GM10248 (cell line): ENCODE measurements around the gene ADM5.

Experiments
- CTCF ChIA-PET: fragments of 300-600 bp; sonication (Branson Sonifier 250); formaldehyde crosslinking; extraction: SDS; loops from one replicate; lab custom pipeline; 2021; ENCODE audit warnings: antibody characterized with exemption; lab: Yijun Ruan, JAX
- POLR2A ChIA-PET: fragments of 350-650 bp; sonication (Branson Sonifier 250); formaldehyde crosslinking; extraction: SDS; loops from one replicate; lab custom pipeline; 2020; ENCODE audit warnings: antibody characterized with exemption; lab: Yijun Ruan, JAX
- DNase-seq: peaks from one replicate; pipeline ENCODE4 v3.0.0; 2012; ENCODE audit errors: extremely low spot score
- TF ChIP-seq, protein P1 (sequence below): IDR thresholded peaks from 2 replicates; pipeline ENCODE4 v1.5.1; 2012; ENCODE audit warnings: mild to moderate bottlenecking, low read depth; ENCODE audit errors: extremely low read depth, missing control alignments, control extremely low read depth

ADM5 gene

DNA sequence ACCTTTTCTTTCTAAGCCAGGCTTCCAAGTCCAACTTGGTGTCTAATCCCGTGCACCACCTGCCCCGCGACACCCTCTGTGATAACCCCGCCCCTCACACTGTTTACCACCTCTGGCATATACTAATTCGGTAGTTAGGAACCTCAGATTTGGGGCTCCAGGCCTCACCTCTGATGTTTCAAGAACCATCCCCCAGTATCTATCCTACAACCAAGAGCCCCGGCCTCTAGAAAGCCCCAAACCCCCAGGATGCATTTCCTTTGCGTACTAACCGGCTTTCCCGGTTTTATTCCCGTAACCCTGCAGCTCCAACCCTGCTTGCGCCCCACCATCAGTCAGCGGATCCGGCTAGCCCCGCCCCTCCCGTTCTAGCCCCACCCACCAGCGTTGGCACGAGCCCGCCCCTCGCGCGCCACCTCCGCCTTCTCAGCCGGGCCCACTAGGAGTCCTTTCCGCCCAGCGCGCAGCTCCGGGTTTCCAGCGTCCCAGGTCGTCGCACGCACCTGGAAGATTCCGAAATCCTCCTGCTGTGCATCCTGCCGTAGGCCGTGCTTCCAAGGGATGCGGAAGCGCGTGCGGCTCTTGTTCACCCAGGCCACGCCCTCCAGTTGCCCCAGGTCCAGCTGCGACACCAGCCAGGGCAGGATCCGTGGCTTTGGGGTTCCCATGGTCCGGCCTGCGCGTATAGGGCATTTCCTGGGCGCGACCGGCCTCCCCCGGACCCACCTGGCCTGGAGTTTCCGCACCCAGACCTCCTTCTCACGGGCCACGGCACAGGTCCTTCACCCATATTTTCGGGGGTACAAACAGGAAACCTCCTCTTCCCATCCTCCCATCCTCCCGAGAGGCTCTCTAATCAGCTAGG lies 25.0 kb upstream of the ADM5 start:
- CTCF ChIA-PET: interaction anchor here (1.1 to 2.3 kb wide), 6 partner anchors 9 to 22 kb away, joined by 3 to 11 read pairs (median 6); partner anchors contain the start of gene SCAF1
- DNase-seq: peak; percentile 88

DNA sequence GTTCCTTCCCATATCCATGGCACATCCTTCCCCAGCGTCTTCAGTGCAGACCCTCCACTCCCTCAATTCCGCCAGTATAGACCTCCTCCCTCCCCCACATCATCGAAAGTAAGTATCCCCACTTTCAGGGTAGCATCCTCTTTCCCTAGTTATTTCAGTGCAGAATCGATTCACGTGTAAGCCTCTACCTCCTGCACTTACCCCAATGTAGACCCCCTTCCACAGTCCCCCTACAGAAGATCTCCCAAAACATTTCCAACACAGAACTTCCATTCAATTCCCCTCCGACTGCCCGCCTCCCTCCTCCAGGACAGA lies 24.4 kb upstream of the ADM5 start:
- CTCF ChIA-PET: interaction anchor here (1.1 to 2.3 kb wide), 5 partner anchors 8 to 23 kb away, joined by 3 to 11 read pairs (median 6); partner anchors contain the start of gene SCAF1
- TF ChIP-seq, protein P1, sequence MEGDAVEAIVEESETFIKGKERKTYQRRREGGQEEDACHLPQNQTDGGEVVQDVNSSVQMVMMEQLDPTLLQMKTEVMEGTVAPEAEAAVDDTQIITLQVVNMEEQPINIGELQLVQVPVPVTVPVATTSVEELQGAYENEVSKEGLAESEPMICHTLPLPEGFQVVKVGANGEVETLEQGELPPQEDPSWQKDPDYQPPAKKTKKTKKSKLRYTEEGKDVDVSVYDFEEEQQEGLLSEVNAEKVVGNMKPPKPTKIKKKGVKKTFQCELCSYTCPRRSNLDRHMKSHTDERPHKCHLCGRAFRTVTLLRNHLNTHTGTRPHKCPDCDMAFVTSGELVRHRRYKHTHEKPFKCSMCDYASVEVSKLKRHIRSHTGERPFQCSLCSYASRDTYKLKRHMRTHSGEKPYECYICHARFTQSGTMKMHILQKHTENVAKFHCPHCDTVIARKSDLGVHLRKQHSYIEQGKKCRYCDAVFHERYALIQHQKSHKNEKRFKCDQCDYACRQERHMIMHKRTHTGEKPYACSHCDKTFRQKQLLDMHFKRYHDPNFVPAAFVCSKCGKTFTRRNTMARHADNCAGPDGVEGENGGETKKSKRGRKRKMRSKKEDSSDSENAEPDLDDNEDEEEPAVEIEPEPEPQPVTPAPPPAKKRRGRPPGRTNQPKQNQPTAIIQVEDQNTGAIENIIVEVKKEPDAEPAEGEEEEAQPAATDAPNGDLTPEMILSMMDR: no peak
- POLR2A ChIA-PET: interaction anchor here (0.5 to 2.2 kb wide), 5 partner anchors 12 to 171 kb away, joined by 3 to 9 read pairs (median 6); partner anchors contain the start of gene SCAF1
- DNase-seq: no peak

More for the DNA sequence above, 25.0 kb upstream of the ADM5 start:
- POLR2A ChIA-PET: interaction anchor here (0.5 to 2.2 kb wide), 8 partner anchors 16 to 177 kb away, joined by 3 to 9 read pairs (median 4); partner anchors contain the start of genes RRAS and SCAF1
- TF ChIP-seq, protein P1: peak; percentile 10

DNA sequence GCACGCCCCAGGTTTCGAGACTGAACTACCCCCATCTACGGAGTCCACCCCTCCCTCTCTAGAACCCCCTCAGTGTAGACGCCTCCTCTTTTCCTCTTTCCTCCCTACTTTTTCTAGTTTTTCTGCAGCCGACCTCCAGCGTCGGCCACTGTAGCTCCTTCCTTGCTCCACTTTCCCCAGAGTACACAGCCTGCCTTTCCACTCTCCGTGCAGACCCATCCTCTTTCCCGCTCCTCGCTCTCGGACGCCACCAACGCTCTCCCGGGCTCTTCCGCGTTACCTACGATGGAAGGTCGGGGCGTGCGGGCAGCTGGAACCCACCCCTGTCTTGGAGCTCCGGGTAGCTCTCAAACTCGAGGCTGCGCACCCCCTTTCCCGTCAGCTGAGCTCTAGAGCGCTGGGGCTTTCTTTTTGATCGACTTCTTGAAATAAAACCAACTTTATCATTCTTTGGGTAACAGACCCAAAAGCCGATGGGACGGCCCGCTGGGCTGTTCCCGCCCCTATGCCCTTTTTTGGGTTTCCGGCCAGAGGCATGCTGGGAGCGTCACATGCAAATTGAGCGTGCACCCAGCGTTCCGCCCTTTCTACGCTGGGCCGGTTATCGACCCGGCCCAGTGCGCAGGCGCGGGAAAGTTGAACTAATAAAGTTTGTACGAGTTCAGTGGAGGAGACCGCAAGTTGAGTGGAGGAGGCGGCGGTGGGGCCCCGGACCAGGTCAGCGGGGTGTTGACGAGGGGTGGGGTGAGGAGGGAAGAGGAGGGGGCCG lies 23.9 kb upstream of the ADM5 start, which contains the start of the genes BCL2L12 and IRF3:
TSS of gene BCL2L12 (plus strand) at position 583 of the 769 bp plus-strand sequence. CDS start 760 bp downstream, outside the sequence.
TSS of gene IRF3 (minus strand) at position 507 of the 769 bp plus-strand sequence. CDS start 1,019 bp downstream, outside the sequence.
- CTCF ChIA-PET: interaction anchor here (0.7 to 2.3 kb wide), 5 partner anchors 10 to 25 kb away, joined by 3 to 7 read pairs (median 5); partner anchors contain the start of gene SCAF1

DNA sequence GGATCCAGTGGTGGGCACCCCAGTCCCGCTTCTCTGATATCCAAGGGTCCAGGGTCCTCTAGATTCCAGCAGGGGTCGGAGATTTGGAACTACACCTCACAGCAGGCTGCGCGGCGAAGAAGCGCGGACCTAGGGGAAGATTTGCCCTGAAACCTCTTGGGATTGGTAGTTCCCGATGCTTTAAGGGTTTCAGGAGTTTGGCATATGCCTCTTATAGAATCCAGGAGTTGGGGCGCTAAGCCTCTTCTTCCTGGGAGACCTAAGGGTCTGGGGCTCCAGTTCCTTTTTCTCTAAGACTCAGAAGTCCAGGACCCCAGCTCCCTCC lies 23.3 kb upstream of the ADM5 start:
- no peak for DNase-seq
- ChIA-PET POLR2A (interaction anchor here (1.0 to 2.2 kb wide), 3 partner anchors 10 to 26 kb away, joined by 3 to 7 read pairs (median 5); partner anchors contain the start of gene SCAF1), CTCF (interaction anchor here (0.7 to 1.4 kb wide), 2 partner anchors 9 to 26 kb away, joined by 3 to 5 read pairs; no protein-coding TSS in a partner anchor)
- TF ChIP-seq, protein P1: no peak

More for the DNA sequence above, 23.9 kb upstream of the ADM5 start, which contains the start of the genes BCL2L12 and IRF3:
- TF ChIP-seq, protein P1: no peak
- POLR2A ChIA-PET: interaction anchor here (1.0 to 2.2 kb wide), 3 partner anchors 11 to 25 kb away, joined by 3 to 7 read pairs (median 5); partner anchors contain the start of gene SCAF1
- DNase-seq: peak; percentile 99

DNA sequence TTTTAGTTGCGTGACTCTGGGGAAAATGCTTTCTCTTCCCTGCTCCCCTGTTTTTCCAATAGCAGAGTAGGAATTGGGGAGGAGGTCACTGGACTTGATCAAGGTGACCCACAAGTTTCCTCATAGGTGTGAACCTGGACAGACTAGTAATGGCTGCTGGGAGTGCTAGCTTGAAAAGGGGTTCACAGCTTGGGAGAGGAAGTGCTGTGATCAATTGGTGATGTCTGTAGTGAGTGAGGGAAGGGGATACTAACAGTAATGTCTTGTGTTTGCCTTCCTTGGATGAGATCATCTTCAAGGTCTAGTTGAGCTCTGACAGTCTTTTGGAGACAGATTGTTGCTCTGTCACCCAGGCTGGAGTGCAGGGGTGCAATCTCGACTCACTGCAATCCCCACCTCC lies 21.9 kb upstream of the ADM5 start:
- CTCF ChIA-PET: interaction anchor here (1.4 to 1.5 kb wide), 2 partner anchors 9 to 97 kb away, joined by 4 to 5 read pairs; no protein-coding TSS in a partner anchor
- POLR2A ChIA-PET: interaction anchor here (0.7 to 1.3 kb wide), 2 partner anchors 9 to 27 kb away, joined by 3 to 13 read pairs; partner anchors contain the start of gene RRAS
- TF ChIP-seq, protein P1: no peak
- no peak for DNase-seq
